K562 (cell line): ENCODE results near the gene LAMTOR4. TPM values are rescaled to one million over a fixed set of nuclear protein-coding genes. Genes with fewer than 3 reads are reported as not detected.

Experiments used
- ARID1B ChIP-seq: fragments of 450-650 bp; IDR thresholded peaks from 2 replicates; pipeline ENCODE4 v1.6.1; 2016; ENCODE audit warnings: antibody characterized with exemption, mild to moderate bottlenecking, inconsistent platforms
- CC2D1A ChIP-seq: fragments of 450-650 bp; IDR thresholded peaks from 2 replicates; pipeline ENCODE4 v1.6.1; 2017; ENCODE audit warnings: mild to moderate bottlenecking
- FOXK2 ChIP-seq, 2 experiments: fragments of 450-650 bp; IDR thresholded peaks in 1 of 2; conservative IDR thresholded peaks in 1 of 2; 2 replicates each; pipeline ENCODE4 v1.6.1; 2016; ENCODE audit warnings: low read depth in 2 of 2, mild to moderate bottlenecking in 1 of 2
- LARP7 ChIP-seq: fragments of 450-650 bp; IDR thresholded peaks from 2 replicates; pipeline ENCODE4 v1.6.1; 2016
- LCOR ChIP-seq: sonication (generic); formaldehyde crosslinking; IDR thresholded peaks from 2 replicates; pipeline ENCODE4 v1.8.0; 2022; ENCODE audit warnings: mild to moderate bottlenecking, missing genetic modification reagents
- NEUROD1 ChIP-seq: fragments of 150-350 bp; IDR thresholded peaks from 2 replicates; pipeline ENCODE4 v1.6.1; 2014; ENCODE audit warnings: borderline replicate concordance, low read length, low read depth; ENCODE audit not compliant: partially characterized antibody
- NR2C1 ChIP-seq, 2 experiments: fragments of 450-650 bp; IDR thresholded peaks; 2 replicates each; pipeline ENCODE4 v1.6.1; 2017; ENCODE audit warnings: mild to moderate bottlenecking in 2 of 2, antibody characterized with exemption in 1 of 2, inconsistent platforms in 1 of 2, missing compliant biosample characterization in 1 of 2, missing genetic modification characterization in 1 of 2
- PHF20 ChIP-seq: fragments of 450-650 bp; IDR thresholded peaks from 2 replicates; pipeline ENCODE4 v1.6.1; 2018; ENCODE audit not compliant: partially characterized antibody
- RAD51 ChIP-seq: fragments of 450-650 bp; IDR thresholded peaks from 2 replicates; pipeline ENCODE4 v1.7.1; 2016; ENCODE audit warnings: low read depth, mild to moderate bottlenecking, borderline replicate concordance
- RHOXF2B ChIP-seq: fragments of 250-450 bp; sonication (Bioruptor Pico); conservative IDR thresholded peaks from 2 replicates; pipeline ENCODE4 v1.5.1; 2021
- SIN3A ChIP-seq, 2 experiments: fragments of 150-350 bp in 1 of 2; IDR thresholded peaks; 2 replicates each; pipeline ENCODE4 v1.6.1; 2011 to 2016; ENCODE audit warnings: borderline replicate concordance in 2 of 2, low read depth in 2 of 2, low read length in 2 of 2, mild to moderate bottlenecking in 2 of 2, moderate library complexity in 2 of 2; ENCODE audit not compliant: control insufficient read depth in 1 of 2
- SLC30A9 ChIP-seq: fragments of 250-450 bp; sonication (Bioruptor Pico); IDR thresholded peaks from 2 replicates; pipeline ENCODE4 v1.8.0; 2022; ENCODE audit warnings: mild to moderate bottlenecking, moderate library complexity
- STAG1 ChIP-seq: sonication (generic); formaldehyde crosslinking; IDR thresholded peaks from 2 replicates; pipeline ENCODE4 v1.5.0; 2020; ENCODE audit warnings: missing genetic modification reagents, borderline replicate concordance
- STAT5A ChIP-seq: IDR thresholded peaks from 2 replicates; pipeline ENCODE4 v1.6.1; 2012; ENCODE audit warnings: low read length, inconsistent platforms, borderline replicate concordance
- TARDBP ChIP-seq: fragments of 450-650 bp; IDR thresholded peaks from 2 replicates; pipeline ENCODE4 v1.6.1; 2016
- TBP ChIP-seq: optimal IDR thresholded peaks from 2 replicates; pipeline ENCODE3; 2011; ENCODE audit warnings: low read depth, low read length, improper control_type of control experiment
- VEZF1 ChIP-seq: fragments of 200-800 bp; sonication (Bioruptor generic); IDR thresholded peaks from 2 replicates; pipeline ENCODE4 v1.6.1; 2017; ENCODE audit warnings: missing genetic modification characterization, missing compliant biosample characterization
- YY1 ChIP-seq, 3 experiments: IDR thresholded peaks; 2 replicates each; pipeline ENCODE4 v1.6.1; 2011; ENCODE audit warnings: low read length in 2 of 3, mild to moderate bottlenecking in 2 of 3, moderate library complexity in 2 of 3, borderline replicate concordance in 1 of 3, control low read depth in 1 of 3, low read depth in 1 of 3; ENCODE audit not compliant: insufficient read depth in 3 of 3, insufficient replicate concordance in 2 of 3, control insufficient read depth in 1 of 3, insufficient read length in 1 of 3; ENCODE audit errors: extremely low read depth in 1 of 3
- ZC3H4 ChIP-seq: sonication (generic); formaldehyde crosslinking; IDR thresholded peaks from 2 replicates; pipeline ENCODE4 v1.9.0; 2021; ENCODE audit warnings: missing genetic modification reagents, borderline replicate concordance
- ZNF165 ChIP-seq: fragments of 250-450 bp; sonication (Bioruptor Pico); IDR thresholded peaks from 2 replicates; pipeline ENCODE4 v1.4.0; 2020; ENCODE audit warnings: borderline replicate concordance
- ZNF24 ChIP-seq: fragments of 450-650 bp; IDR thresholded peaks from 2 replicates; pipeline ENCODE4 v1.6.1; 2016
- ZNF589 ChIP-seq: fragments of 200-800 bp; sonication (Bioruptor generic); IDR thresholded peaks from 2 replicates; pipeline ENCODE4 v1.6.1; 2016; ENCODE audit warnings: low read depth, missing genetic modification characterization, missing compliant biosample characterization
- ZNF668 ChIP-seq: fragments of 250-450 bp; sonication (Bioruptor Pico); IDR thresholded peaks from 2 replicates; pipeline ENCODE4 v1.8.0; 2022; ENCODE audit warnings: mild to moderate bottlenecking, inconsistent platforms
- ZNF707 ChIP-seq: fragments of 250-450 bp; sonication (Bioruptor Pico); conservative IDR thresholded peaks from 2 replicates; pipeline ENCODE4 v1.8.0; 2022; ENCODE audit warnings: inconsistent platforms, mild to moderate bottlenecking, moderate library complexity
- polyA plus RNA-seq, 8 experiments: library from polyadenylated mRNA; depleted of rRNA in 4 of 8; stranded (reverse) in 5 of 8; unstranded in 3 of 8; fragments of >200 nt; fragmentation: Nextera tagmentation in 2 of 8; fragmentation: Illumina TruSeq in 1 of 8; extraction: Ambion mirVana in 2 of 8; extraction: Trizol in 1 of 8; gene quantifications; 2 replicates each; pipeline versions ENCODE4 v1.2.1 to v1.2.3, GENCODE V29; 2011 to 2014; ENCODE audit warnings: inconsistent platforms in 1 of 8, missing spikeins in 1 of 8
- total RNA-seq, 7 experiments: library from RNA; depleted of rRNA in 6 of 7; stranded (reverse); fragments of >200 nt in 6 of 7; fragmentation: Illumina TruSeq in 2 of 7; extraction: Trizol in 2 of 7; gene quantifications; 2 replicates each; pipeline versions ENCODE4 v1.2.1 to v1.2.3, GENCODE V29; 2011 to 2021; ENCODE audit warnings: low replicate concordance in 1 of 7
- TF ChIP-seq, protein P1 (sequence below), 2 experiments: IDR thresholded peaks; 2 replicates each; pipeline ENCODE4 v1.6.1; 2011; ENCODE audit warnings: borderline replicate concordance in 1 of 2, control low read depth in 1 of 2, low read depth in 1 of 2, low read length in 1 of 2, mild to moderate bottlenecking in 1 of 2, mixed read lengths in 1 of 2, moderate library complexity in 1 of 2; ENCODE audit not compliant: insufficient read depth in 1 of 2, insufficient read length in 1 of 2, poor library complexity in 1 of 2, severe bottlenecking in 1 of 2; ENCODE audit errors: extremely low read depth in 1 of 2

Gene LAMTOR4
- total and polyA plus RNA-seq, 9 of the 15 experiments (the other 6 are each of a cell fraction or from before 2014, with no cell fraction given), result 79.6 to 314 (median 195) TPM

DNA sequence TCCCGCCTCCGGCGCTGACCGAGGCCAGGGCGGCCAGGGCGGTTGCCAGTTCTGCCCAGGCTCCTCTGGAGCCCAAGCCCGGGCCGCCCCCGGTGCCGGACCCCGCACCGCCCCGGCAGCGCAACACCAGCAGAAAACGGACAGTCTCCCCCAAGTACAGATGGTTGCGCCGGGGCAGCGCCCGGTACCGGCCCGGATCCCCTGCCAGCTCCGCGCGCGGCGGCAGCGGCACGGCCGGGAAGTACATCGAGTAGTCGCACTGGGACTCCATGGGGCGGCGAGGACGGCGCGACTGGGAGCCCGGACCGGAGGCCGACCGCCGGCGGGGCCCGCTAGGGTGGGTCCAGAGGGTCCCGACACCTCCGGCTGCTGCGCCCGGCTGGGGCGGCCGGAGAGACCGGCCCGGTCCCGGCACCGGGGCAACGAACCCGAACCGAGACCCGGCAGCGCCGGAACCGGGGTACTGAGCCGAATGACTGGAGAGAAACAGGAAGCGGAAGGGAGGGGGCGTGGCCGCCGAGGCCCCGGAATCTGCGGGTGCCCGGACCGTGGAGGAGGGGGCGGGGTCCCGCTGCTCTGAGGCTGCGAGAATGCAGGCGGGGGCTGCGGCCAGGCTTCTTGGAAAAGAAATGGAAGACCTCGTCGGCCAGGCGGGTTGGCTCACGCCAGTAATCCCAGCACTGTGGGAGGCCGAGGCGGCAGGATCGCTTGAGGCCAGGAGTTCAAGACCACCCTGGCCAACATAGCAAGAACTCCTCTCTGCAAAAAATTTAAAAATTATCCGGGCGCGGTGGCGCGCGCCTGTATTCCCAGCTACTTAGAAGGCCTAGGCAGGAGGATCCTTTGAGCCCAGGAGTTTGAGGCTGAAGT is 9.7 kb downstream of the LAMTOR4 start, which contains the start of gene TRAPPC14 (continued):
- no peak for TF ChIP-seq SLC30A9
- peak; percentile 78 for TF ChIP-seq ARID1B
- no peak for TF ChIP-seq ZNF24
- peak; percentile 36 for TF ChIP-seq PHF20
- TF ChIP-seq TARDBP, result peak; percentile 85
- TF ChIP-seq ZC3H4 (CRISPR knock-in tag), result peak; percentile 81; the same call in 1 of the 2 replicates
- peak; percentile 26 for TF ChIP-seq NEUROD1
- 0 out of 2 replicates have a peak, but pooled peaks have one; percentile 59 for TF ChIP-seq LARP7
- peak; percentile 43; the same call in 1 of the 2 replicates for TF ChIP-seq CC2D1A
- no peak for TF ChIP-seq NR2C1 (IDR thresholded peaks at IDR 0.05)
- TF ChIP-seq NR2C1 (tag; IDR thresholded peaks at IDR 0.05), result peak; percentile 72; the same call in 1 of the 2 replicates
- TF ChIP-seq YY1 (IDR thresholded peaks at IDR 0.05; ENCODE audit: borderline replicate concordance in 1 of 3, control insufficient read depth in 1 of 3, extremely low read depth in 1 of 3, insufficient read depth in 3 of 3, insufficient read length in 1 of 3, insufficient replicate concordance in 2 of 3, low read depth in 1 of 3, low read length in 2 of 3), result peak in 2 of 3 experiments; percentile 74 to 81
- peak in 1 of 2 experiments; percentile 43; a peak in 3 of 4 replicates for TF ChIP-seq FOXK2 (conservative IDR thresholded peaks at IDR 0.05 in 1 of 2, IDR thresholded peaks at IDR 0.05 in 1 of 2; ENCODE audit: low read depth in 2 of 2)
- TF ChIP-seq ZNF589 (CRISPR knock-in tag), result peak; percentile 66; the same call in 1 of the 2 replicates
- TF ChIP-seq ZNF707 (CRISPR knock-in tag), result no peak
- TF ChIP-seq, protein P1, sequence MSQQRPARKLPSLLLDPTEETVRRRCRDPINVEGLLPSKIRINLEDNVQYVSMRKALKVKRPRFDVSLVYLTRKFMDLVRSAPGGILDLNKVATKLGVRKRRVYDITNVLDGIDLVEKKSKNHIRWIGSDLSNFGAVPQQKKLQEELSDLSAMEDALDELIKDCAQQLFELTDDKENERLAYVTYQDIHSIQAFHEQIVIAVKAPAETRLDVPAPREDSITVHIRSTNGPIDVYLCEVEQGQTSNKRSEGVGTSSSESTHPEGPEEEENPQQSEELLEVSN (IDR thresholded peaks at IDR 0.05; ENCODE audit: borderline replicate concordance in 1 of 2, extremely low read depth in 1 of 2, insufficient read depth in 1 of 2, insufficient read length in 1 of 2, low read depth in 1 of 2, low read length in 1 of 2, poor library complexity in 1 of 2, severe bottlenecking in 1 of 2), result peak in 1 of 2 experiments; percentile 42
- TF ChIP-seq LCOR, result peak; percentile 39; the same call in 1 of the 2 replicates
- no peak for TF ChIP-seq ZNF668 (CRISPR knock-in tag)
- TF ChIP-seq RAD51, result no peak
- TF ChIP-seq ZNF165, result 0 out of 2 replicates have a peak, but pooled peaks have one; percentile 29
- peak; percentile 92 for TF ChIP-seq VEZF1 (CRISPR knock-in tag)
- TF ChIP-seq SIN3A (IDR thresholded peaks at IDR 0.05; ENCODE audit: borderline replicate concordance in 2 of 2, control insufficient read depth in 1 of 2, low read depth in 2 of 2, low read length in 2 of 2), result peak; percentile 85 to 95
- 0 out of 2 replicates have a peak, but pooled peaks have one; percentile 20 for TF ChIP-seq STAG1
- TF ChIP-seq STAT5A, result peak; percentile 69
- TF ChIP-seq TBP, result peak; percentile 97
- TF ChIP-seq RHOXF2B, result 0 out of 2 replicates have a peak, but pooled peaks have one; percentile 27
